ENCODE results near the gene SNX18. TPM values are rescaled to one million over a fixed set of nuclear protein-coding genes. Genes with fewer than 3 reads are reported as not detected.

The SNX18 gene
- total RNA-seq, 1 donor from 2014 or later: 35.4 TPM

GRCh38 chr5:54577528-54577927, 60.0 kb downstream of the SNX18 start:
- intact Hi-C loops (cut with DNase I): no loop called here
- no peak for DNase-seq

GRCh38 chr5:54577937-54578653, 60.5 kb downstream of the SNX18 start:
- H3K9me3 ChIP-seq: no peaks in the 10 kb centered on the region
- no peak overlapping the region for H3K27ac ChIP-seq
- TF ChIP-seq CTCF (IDR thresholded peaks at IDR 0.05): no peak
- peaks cover 9% of the 10 kb centered on the region for H3K4me1 ChIP-seq
- no peaks in the 10 kb centered on the region for H3K36me3 ChIP-seq
- ATAC-seq: no peak
- no peak overlapping the region for H3K4me3 ChIP-seq
- H3K27me3 ChIP-seq: no peaks in the 10 kb centered on the region
- intact Hi-C loops (cut with DNase I): no loop called here
- DNase-seq: no peak

More at GRCh38 chr5:54577528-54577927, 60.0 kb downstream of the SNX18 start:
- H3K4me1 ChIP-seq: peaks cover 9% of the 10 kb centered on the region
- no peaks in the 10 kb centered on the region for H3K27me3 ChIP-seq
- no peak overlapping the region for H3K27ac ChIP-seq
- peak; percentile 51 for ATAC-seq
- H3K9me3 ChIP-seq: no peaks in the 10 kb centered on the region
- TF ChIP-seq CTCF (IDR thresholded peaks at IDR 0.05): no peak
- H3K4me3 ChIP-seq: no peak overlapping the region
- no peaks in the 10 kb centered on the region for H3K36me3 ChIP-seq

- DNase-seq (no peak), ATAC-seq (no peak)
- TF ChIP-seq CTCF (IDR thresholded peaks at IDR 0.05): no peak
- Histone ChIP-seq H3K27ac (no peak overlapping the region), H3K4me1 (peaks cover 9% of the 10 kb centered on the region), H3K4me3 (no peak overlapping the region), H3K9me3 (no peaks in the 10 kb centered on the region), H3K27me3 (no peaks in the 10 kb centered on the region), H3K36me3 (no peaks in the 10 kb centered on the region)
- intact Hi-C loops (cut with DNase I): no loop called here
These were observed 62.2 kb downstream of the SNX18 start for GRCh38 chr5:54579591-54580295.

- intact Hi-C loops (cut with DNase I): no loop called here
- ATAC-seq: peak; percentile 38
These were observed 63.6 kb downstream of the SNX18 start for GRCh38 chr5:54580997-54581811.

More at GRCh38 chr5:54580997-54581811, 63.6 kb downstream of the SNX18 start:
- Histone ChIP-seq H3K27ac (peak overlapping the region; percentile 55), H3K4me3 (no peak overlapping the region), H3K9me3 (no peaks in the 10 kb centered on the region), H3K27me3 (no peaks in the 10 kb centered on the region), H3K4me1 (peaks cover 9% of the 10 kb centered on the region), H3K36me3 (no peaks in the 10 kb centered on the region)
- TF ChIP-seq CTCF (IDR thresholded peaks at IDR 0.05): no peak
- DNase-seq: no peak

Data from upper lobe of right lung (tissue), 1 donor.